ENCODE measurements around the gene EPC2. TPM values are rescaled to one million over a fixed set of nuclear protein-coding genes. Genes with fewer than 3 reads are reported as not detected.
"Not testable (repeated sequence)": the region's sequence is repeated elsewhere in the genome, so short reads cannot be mapped to it uniquely, and the experiment has no call there.

EPC2 gene
- total and polyA plus RNA-seq, 2 experiments from 2014 or later = 4.2 to 20.0 TPM

DNA sequence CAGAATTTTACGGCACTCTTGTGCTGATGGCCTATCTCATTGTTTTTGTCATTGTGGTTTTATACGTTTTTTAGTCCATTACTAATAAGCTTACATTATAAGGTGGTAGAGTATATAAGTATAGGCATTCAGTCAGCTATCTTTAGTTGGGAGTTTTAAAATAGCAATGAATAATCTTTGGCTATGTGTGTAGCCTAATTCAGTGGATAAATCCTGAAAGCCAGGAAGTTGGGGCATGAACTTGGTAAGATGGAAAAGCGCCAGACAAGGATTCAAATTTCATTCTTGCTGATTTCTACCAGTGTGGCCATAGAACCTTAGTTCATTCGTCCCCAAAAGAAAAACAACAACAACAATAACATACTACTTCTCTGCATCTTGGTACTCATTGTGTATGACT lies 31.2 kb downstream of the EPC2 start:
- Histone ChIP-seq H3K36me3 (ENCODE audit: low read depth) (no peaks in the 10 kb centered on the region), H3K27ac (no peak overlapping the region), H3K9ac (no peak overlapping the region), H2AFZ (no peak overlapping the region), H3K27me3 (replicated peaks; ENCODE audit: insufficient read depth) (no peaks in the 10 kb centered on the region), H3K9me3 (ENCODE audit: low read depth) (no peaks in the 10 kb centered on the region), H3K4me1 (ENCODE audit: insufficient read depth) (peaks cover 22% of the 10 kb centered on the region), H3F3A (ENCODE audit: insufficient read depth) (no peaks in the 10 kb centered on the region), H3K79me2 (ENCODE audit: insufficient read depth) (peaks cover 100% of the 10 kb centered on the region), H3K4me2 (ENCODE audit: unreplicated experiment) (no peak overlapping the region), H4K20me1 (ENCODE audit: insufficient read depth) (peaks cover 40% of the 10 kb centered on the region), H3K4me3 (no peak overlapping the region), H3K9me2 (ENCODE audit: insufficient read depth) (no peaks in the 10 kb centered on the region)
- in situ Hi-C loops (cut with MboI) = no loop called here
- 59 to 66% methylated on average over 4 of the region's 4 CpGs for WGBS, 2 experiments (ENCODE audit: low coverage in 1 of 2, low lambda C conversion rate in 2 of 2, missing lambda C conversion rate in 2 of 2)
- TF ChIP-seq EZH2 (IDR thresholded peaks at IDR 0.05; ENCODE audit: insufficient read depth, poor library complexity, severe bottlenecking) (no peak), EZH2phosphoT487 (IDR thresholded peaks at IDR 0.05; ENCODE audit: insufficient read depth, low read depth) (no peak)
- no peak for DNase-seq

DNA sequence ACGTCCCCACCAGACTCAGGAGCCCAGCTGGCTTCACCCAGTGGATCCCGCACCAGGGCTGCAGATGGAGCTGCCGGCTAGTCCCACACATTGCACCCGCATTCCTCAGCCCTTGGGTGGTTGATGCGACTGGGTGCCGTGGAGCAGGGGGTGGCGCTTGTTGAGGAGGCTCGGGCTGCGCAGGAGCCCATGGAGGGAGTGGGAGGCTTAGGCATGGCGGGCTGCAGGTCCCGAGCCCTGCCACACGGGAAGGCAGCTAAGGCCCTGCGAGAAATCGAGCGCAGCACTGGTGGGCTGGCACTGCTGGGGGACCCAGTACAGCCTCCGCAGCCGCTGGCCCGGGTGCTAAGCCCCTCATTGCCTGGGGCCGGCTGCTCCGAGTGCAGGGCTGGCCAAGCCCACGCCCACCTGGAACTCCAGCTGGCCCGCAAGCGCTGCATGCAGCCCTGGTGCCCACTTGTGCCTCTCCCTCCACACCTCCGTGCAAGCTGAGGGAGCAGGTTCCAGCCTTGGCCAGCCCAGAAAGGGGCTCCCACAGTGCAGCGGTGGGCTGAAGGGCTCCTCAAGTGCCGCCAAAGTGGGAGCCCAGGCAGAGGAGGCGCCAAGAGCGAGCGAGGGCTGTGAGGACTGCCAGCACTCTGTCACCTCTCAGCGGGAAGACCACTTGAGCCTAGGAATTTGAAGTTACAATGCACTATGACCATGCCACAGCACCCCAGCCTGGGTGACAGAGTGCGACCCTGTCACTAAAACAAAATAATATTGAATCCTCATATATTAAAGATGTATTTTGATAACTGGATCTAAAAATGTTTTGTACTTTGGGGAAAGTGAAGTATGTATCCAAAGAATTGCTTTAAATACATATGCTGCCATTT lies 34.0 kb downstream of the EPC2 start:
- H2AFZ ChIP-seq; H3K27ac ChIP-seq; H3F3A ChIP-seq (ENCODE audit: insufficient read depth); DNase-seq; H3K9me2 ChIP-seq (ENCODE audit: insufficient read depth); H3K4me2 ChIP-seq (ENCODE audit: unreplicated experiment); in situ Hi-C loops (cut with MboI); H3K36me3 ChIP-seq (ENCODE audit: low read depth); H3K9ac ChIP-seq; H3K9me3 ChIP-seq (ENCODE audit: low read depth); H3K27me3 ChIP-seq (replicated peaks; ENCODE audit: insufficient read depth); H3K4me3 ChIP-seq: not testable (repeated sequence)
- Histone ChIP-seq H3K79me2 (ENCODE audit: insufficient read depth) (peaks cover 100% of the 10 kb centered on the region), H4K20me1 (ENCODE audit: insufficient read depth) (peaks cover 34% of the 10 kb centered on the region), H3K4me1 (ENCODE audit: insufficient read depth) (peaks cover 19% of the 10 kb centered on the region)
- WGBS, 2 experiments (ENCODE audit: low coverage in 1 of 2, low lambda C conversion rate in 2 of 2, missing lambda C conversion rate in 2 of 2) = 95 to 98% methylated on average over 28 to 31 of the region's 31 CpGs

DNA sequence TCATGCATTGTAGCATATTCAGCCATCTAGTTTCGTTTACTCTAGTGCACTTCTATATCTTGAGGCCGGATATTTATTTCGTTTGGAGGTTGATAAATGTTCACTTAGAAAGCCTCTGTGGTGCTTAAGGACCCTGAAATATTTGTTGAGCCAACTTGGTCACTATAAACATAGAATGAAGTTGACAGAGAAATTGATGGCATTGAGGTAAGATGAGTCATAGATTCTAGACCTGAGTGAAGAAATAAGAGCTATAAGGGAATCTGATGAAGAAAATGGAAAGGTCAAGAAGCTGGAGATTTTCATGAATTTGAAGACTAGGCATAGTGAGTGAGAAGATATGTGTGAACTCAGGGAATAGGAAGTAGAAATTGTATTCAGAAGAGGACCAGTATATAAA lies 35.9 kb downstream of the EPC2 start:
- Histone ChIP-seq H3K79me2 (ENCODE audit: insufficient read depth) (peaks cover 100% of the 10 kb centered on the region), H3K27ac (no peak overlapping the region), H4K20me1 (ENCODE audit: insufficient read depth) (peaks cover 31% of the 10 kb centered on the region), H3K36me3 (ENCODE audit: low read depth) (no peaks in the 10 kb centered on the region), H3F3A (ENCODE audit: insufficient read depth) (peaks cover 4% of the 10 kb centered on the region; the same call in 1 of the 2 replicates), H3K4me2 (ENCODE audit: unreplicated experiment) (no peak overlapping the region), H3K27me3 (replicated peaks; ENCODE audit: insufficient read depth) (no peaks in the 10 kb centered on the region), H3K4me1 (ENCODE audit: insufficient read depth) (peaks cover 13% of the 10 kb centered on the region), H3K4me3 (no peak overlapping the region), H3K9ac (no peak overlapping the region), H2AFZ (no peak overlapping the region), H3K9me3 (ENCODE audit: low read depth) (no peaks in the 10 kb centered on the region), H3K9me2 (ENCODE audit: insufficient read depth) (no peaks in the 10 kb centered on the region)
- DNase-seq = no peak
- in situ Hi-C loops (cut with MboI) = no loop called here
- no peak for TF ChIP-seq EZH2 (IDR thresholded peaks at IDR 0.05; ENCODE audit: insufficient read depth, poor library complexity, severe bottlenecking)
- WGBS, 2 experiments (ENCODE audit: low coverage in 1 of 2, low lambda C conversion rate in 2 of 2, missing lambda C conversion rate in 2 of 2) = 86 to 93% methylated on average over 3 of the region's 3 CpGs

DNA sequence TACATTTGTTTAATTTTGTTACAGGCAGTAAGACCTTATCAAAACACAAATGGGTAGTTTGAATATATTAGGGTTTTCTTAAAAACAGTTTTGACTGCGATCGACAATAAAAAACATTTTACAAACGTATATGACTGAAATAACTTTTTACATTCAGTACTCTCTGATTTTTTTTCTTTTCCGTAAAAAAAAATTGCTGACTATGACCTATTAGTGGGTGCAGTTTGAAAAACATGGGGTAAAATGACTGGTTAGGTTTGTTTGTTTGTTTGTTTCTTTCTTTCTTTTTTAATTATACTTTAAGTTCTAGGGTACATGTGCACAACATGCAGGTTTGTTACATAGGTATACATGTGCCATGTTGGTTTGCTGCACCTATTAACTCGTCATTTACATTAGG lies 36.9 kb downstream of the EPC2 start:
- peaks cover 8% of the 10 kb centered on the region; the same call in 1 of the 2 replicates for H3K4me1 ChIP-seq (ENCODE audit: insufficient read depth)
- peaks cover 4% of the 10 kb centered on the region; the same call in 1 of the 2 replicates for H3F3A ChIP-seq (ENCODE audit: insufficient read depth)
- no peaks in the 10 kb centered on the region for H3K9me3 ChIP-seq (ENCODE audit: low read depth)
- H3K27ac ChIP-seq = no peak overlapping the region
- WGBS, 2 experiments (ENCODE audit: low coverage in 1 of 2, low lambda C conversion rate in 2 of 2, missing lambda C conversion rate in 2 of 2) = 86 to 87% methylated on average over 5 of the region's 5 CpGs
- no peak overlapping the region for H2AFZ ChIP-seq
- H3K27me3 ChIP-seq (replicated peaks; ENCODE audit: insufficient read depth) = no peaks in the 10 kb centered on the region
- TF ChIP-seq EZH2 (IDR thresholded peaks at IDR 0.05; ENCODE audit: insufficient read depth, poor library complexity, severe bottlenecking) (no peak), EZH2phosphoT487 (IDR thresholded peaks at IDR 0.05; ENCODE audit: insufficient read depth, low read depth) (no peak)
- no peaks in the 10 kb centered on the region for H3K36me3 ChIP-seq (ENCODE audit: low read depth)
- H3K4me3 ChIP-seq = no peak overlapping the region
- no peak for DNase-seq
- H4K20me1 ChIP-seq (ENCODE audit: insufficient read depth) = peaks cover 25% of the 10 kb centered on the region
- peaks cover 100% of the 10 kb centered on the region for H3K79me2 ChIP-seq (ENCODE audit: insufficient read depth)
- no peak overlapping the region for H3K4me2 ChIP-seq (ENCODE audit: unreplicated experiment)
- in situ Hi-C loops (cut with MboI) = no loop called here
- no peaks in the 10 kb centered on the region for H3K9me2 ChIP-seq (ENCODE audit: insufficient read depth)
- no peak overlapping the region for H3K9ac ChIP-seq

- H3K4me1 ChIP-seq (ENCODE audit: insufficient read depth); H3K9ac ChIP-seq; H2AFZ ChIP-seq; DNase-seq; in situ Hi-C loops (cut with MboI); H3K36me3 ChIP-seq (ENCODE audit: low read depth); H3K27me3 ChIP-seq (replicated peaks; ENCODE audit: insufficient read depth); H3K4me2 ChIP-seq (ENCODE audit: unreplicated experiment); H3K9me2 ChIP-seq (ENCODE audit: insufficient read depth); H3K9me3 ChIP-seq (ENCODE audit: low read depth); H3K27ac ChIP-seq; H3K4me3 ChIP-seq; H3F3A ChIP-seq (ENCODE audit: insufficient read depth): not testable (repeated sequence)
- peaks cover 100% of the 10 kb centered on the region for H3K79me2 ChIP-seq (ENCODE audit: insufficient read depth)
- WGBS, 2 experiments (ENCODE audit: low coverage in 1 of 2, low lambda C conversion rate in 2 of 2, missing lambda C conversion rate in 2 of 2) = 78 to 85% methylated on average over 6 of the region's 6 CpGs
- peaks cover 25% of the 10 kb centered on the region for H4K20me1 ChIP-seq (ENCODE audit: insufficient read depth)
These were observed 37.3 kb downstream of the EPC2 start for GRCh38 chr2:148681862-148682261.

All from GM23248 (cell line).